ENCODE results near the gene PHYHD1.

- no peak for TF ChIP-seq EZH2 (IDR thresholded peaks at IDR 0.05; ENCODE audit: borderline replicate concordance, low read length)
- TF ChIP-seq CTCF (conservative IDR thresholded peaks at IDR 0.05 in 1 of 2, IDR thresholded peaks at IDR 0.05 in 1 of 2; ENCODE audit: extremely low read depth in 1 of 2, insufficient read depth in 1 of 2, low read depth in 1 of 2, low read length in 2 of 2): no peak
Observed at GRCh38 chr9:128905964-128906363, 14.8 kb upstream of the PHYHD1 start.
